ENCODE measurements around the gene SEPTIN7. TPM values are rescaled to one million over a fixed set of nuclear protein-coding genes. Genes with fewer than 3 reads are reported as not detected.

SEPTIN7 gene
- total RNA-seq, 2 experiments from 2014 or later = 256 to 293 TPM

DNA sequence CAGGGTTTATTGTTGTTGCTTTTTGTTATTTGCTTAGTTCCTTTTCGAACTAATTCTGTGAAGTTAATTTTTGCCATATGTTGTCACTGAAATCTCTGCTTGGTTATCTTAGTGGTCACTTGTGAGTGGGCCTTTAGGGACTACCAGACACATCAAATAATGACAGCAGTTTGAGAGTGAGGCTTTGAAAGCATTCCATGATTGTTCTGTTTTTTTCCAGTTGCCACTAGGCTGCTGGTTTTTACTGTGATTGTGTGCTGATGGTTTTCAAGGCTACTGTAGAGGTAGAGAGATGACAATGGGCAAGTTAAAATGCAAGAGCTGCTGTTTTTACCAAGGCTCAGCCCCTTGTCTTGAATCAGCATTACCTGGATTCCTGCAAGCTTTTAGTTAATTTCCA is 20.0 kb downstream of the SEPTIN7 start:
- H3K36me3 Mint-ChIP-seq (ENCODE audit: low read depth) = peaks cover 51% of the 10 kb centered on the region
- DNase-seq = no peak
- no peaks in the 10 kb centered on the region for H3K27me3 Mint-ChIP-seq
- no peak overlapping the region for H3K27ac Mint-ChIP-seq
- no peak overlapping the region for H3K4me3 Mint-ChIP-seq
- CTCF ChIA-PET = interaction anchor here (1.0 to 1.3 kb wide), 3 partner anchors 8 to 123 kb away, joined by 3 read pairs; no protein-coding TSS in a partner anchor
- H3K4me1 Mint-ChIP-seq = peaks cover 60% of the 10 kb centered on the region
- POLR2A ChIA-PET = no interaction called here
- peaks cover 39% of the 10 kb centered on the region for H3K9me3 Mint-ChIP-seq

DNA sequence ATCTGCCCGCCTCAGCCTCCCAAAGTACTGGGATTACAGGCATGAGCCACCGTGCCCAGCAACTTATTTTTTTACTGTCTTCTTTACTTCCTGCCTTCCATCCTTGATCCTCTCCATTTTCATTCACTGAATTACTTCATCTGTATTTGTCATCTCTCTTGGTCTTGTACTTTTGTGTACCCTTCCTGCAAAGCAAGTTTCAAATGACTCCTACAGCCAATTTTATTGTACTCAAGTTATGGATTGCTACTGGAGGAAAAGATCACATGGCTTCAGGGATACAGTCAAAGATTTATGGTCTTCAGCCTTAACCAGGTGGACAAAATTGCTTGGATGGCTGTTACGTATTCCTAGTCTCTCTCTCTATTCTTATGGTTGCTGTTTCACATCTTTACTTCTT is 22.6 kb downstream of the SEPTIN7 start:
- ChIA-PET CTCF (no interaction called here), POLR2A (no interaction called here)
- H3K4me1 Mint-ChIP-seq = peaks cover 39% of the 10 kb centered on the region
- H3K9me3 Mint-ChIP-seq = peaks cover 24% of the 10 kb centered on the region
- H3K36me3 Mint-ChIP-seq (ENCODE audit: low read depth) = peaks cover 35% of the 10 kb centered on the region
- H3K4me3 Mint-ChIP-seq = no peak overlapping the region
- H3K27ac Mint-ChIP-seq = no peak overlapping the region
- no peak for DNase-seq
- H3K27me3 Mint-ChIP-seq = no peaks in the 10 kb centered on the region

DNA sequence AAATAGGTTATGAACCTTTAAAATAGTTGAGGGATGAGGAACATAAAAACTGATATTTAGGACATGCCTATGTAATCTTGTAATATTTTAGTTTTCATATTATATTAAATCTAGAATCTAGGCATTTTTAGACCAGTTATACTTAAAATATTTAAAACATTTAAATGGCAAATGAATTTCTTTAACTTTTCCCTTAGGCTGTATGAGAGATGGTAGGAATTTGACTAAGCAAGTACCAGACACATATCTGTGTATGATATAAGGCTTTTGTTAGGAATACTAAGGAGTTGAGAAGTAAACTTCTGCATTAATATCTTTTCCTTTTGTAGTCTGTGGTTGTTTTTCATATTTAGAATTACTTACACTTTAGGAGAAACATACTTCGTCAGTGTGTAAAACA is 25.1 kb downstream of the SEPTIN7 start:
- Mint-ChIP-seq H3K36me3 (ENCODE audit: low read depth) (peaks cover 27% of the 10 kb centered on the region), H3K4me1 (peaks cover 32% of the 10 kb centered on the region), H3K27ac (no peak overlapping the region), H3K9me3 (peaks cover 2% of the 10 kb centered on the region), H3K4me3 (no peak overlapping the region), H3K27me3 (no peaks in the 10 kb centered on the region)
- POLR2A ChIA-PET = no interaction called here
- CTCF ChIA-PET = no interaction called here
- no peak for DNase-seq

DNA sequence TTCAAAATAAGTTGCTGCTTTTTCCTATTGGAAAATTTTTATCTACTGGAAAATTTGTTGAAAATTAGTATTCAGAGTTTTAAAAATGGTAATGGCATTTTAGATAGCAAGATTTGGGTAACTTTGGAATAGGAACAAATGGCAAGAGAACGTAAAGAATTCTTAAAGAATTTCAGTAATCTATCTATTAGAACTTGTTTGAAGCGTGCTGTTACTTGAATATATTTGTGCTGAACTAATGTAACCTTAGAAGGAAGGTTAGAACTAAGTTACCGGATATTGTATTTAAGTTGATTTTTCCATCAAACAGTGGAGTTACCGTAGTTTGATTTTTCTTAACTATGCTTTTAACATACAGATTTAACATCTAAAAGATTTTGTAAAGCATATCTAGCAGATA is 25.9 kb downstream of the SEPTIN7 start:
- no peak for DNase-seq
- Mint-ChIP-seq H3K36me3 (ENCODE audit: low read depth) (peaks cover 27% of the 10 kb centered on the region), H3K27me3 (no peaks in the 10 kb centered on the region), H3K27ac (no peak overlapping the region), H3K4me1 (peaks cover 31% of the 10 kb centered on the region), H3K4me3 (no peak overlapping the region), H3K9me3 (peaks cover 2% of the 10 kb centered on the region)
- POLR2A ChIA-PET = no interaction called here
- CTCF ChIA-PET = no interaction called here

DNA sequence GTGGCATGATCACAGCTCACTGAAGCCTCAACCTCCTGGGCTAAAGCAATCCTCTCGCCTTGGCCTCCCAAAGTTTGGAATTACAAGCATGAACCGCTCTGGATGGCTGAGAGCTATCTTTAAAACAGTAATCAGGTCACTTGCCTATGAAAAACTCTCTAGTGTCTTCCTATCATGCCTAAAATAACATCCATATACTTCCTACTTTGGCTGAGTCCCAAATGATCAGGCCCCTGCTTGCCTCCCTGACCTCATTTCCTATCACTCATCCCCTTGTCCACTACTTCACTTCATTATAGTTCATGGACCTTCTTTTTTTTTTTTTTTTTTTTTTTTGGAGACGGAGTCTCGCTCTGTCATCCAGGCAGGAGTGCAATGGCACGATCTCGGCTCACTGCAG is 28.0 kb downstream of the SEPTIN7 start:
- Mint-ChIP-seq H3K4me3 (no peak overlapping the region), H3K27ac (no peak overlapping the region), H3K27me3 (no peaks in the 10 kb centered on the region), H3K36me3 (ENCODE audit: low read depth) (peaks cover 43% of the 10 kb centered on the region), H3K9me3 (no peaks in the 10 kb centered on the region), H3K4me1 (peaks cover 21% of the 10 kb centered on the region)
- POLR2A ChIA-PET = no interaction called here
- CTCF ChIA-PET = no interaction called here
- DNase-seq = no peak

DNA sequence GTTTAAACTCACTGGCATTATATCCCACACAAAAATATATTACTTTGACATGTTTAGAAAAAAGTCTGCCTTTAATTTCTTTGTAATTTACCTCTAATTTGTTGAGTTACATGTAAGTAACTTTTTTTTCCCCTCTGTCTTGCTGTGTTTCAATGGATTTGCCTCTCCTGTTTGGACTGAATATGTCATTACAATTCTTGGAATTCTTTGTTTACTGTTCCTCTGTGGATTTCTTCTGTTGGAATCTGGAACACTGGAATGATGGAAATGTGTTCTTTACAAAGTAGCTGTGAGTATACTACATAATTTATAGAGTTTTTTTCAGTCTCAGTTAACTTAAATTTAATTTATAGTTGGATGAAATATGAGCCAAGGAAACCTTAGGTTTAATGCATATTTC is 30.4 kb downstream of the SEPTIN7 start:
- Mint-ChIP-seq H3K27ac (no peak overlapping the region), H3K4me3 (no peak overlapping the region), H3K27me3 (no peaks in the 10 kb centered on the region), H3K4me1 (peaks cover 21% of the 10 kb centered on the region), H3K9me3 (no peaks in the 10 kb centered on the region), H3K36me3 (ENCODE audit: low read depth) (peaks cover 60% of the 10 kb centered on the region)
- ChIA-PET CTCF (no interaction called here), POLR2A (no interaction called here)
- no peak for DNase-seq

DNA sequence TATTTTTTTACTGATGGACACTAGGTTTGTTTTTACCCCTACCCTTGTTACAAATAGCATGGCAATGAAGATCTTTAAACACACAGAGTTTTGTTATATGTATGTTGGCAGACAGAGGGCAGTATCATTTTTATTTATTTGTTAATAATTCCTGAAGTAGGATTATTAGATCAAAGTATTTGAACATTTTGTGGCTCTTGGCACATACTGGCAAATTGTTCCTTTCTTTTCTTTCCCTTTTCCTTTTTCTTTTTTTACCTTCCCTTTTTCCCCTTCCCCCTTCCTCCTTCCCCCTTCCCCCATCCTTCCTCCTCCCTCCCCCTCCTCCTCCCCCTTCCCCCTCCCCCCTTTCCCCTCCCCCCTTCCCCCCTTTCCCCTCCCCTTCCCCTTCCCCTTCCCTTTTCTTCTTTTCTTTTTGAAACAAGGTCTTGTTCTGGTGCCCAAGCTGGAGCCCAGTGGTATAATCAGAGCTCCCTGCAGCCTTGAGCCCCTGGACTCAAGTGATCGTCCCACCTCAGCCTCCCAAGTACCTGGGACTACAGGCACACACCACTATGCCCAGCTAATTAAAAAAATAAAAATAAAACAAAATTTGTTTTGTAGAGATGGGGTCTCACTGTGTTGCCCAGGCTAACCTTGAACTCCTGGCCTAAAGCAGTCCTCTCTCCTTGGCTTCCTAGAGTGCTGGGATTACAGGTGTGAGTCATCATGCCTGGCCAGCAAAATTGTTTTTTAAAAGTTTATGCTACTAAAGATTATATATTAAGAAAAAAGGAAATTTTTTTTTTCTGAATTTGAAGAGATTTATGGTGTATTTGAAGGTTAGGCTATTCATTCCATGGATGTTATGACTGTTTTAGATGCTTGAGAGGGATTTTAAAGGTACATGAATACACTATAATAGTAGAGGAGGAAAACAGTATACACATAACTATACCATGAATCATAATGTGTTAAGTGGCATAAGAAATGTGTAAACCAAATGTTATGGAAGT is 39.3 kb downstream of the SEPTIN7 start:
- Mint-ChIP-seq H3K27ac (no peak overlapping the region), H3K36me3 (ENCODE audit: low read depth) (peaks cover 43% of the 10 kb centered on the region), H3K27me3 (no peaks in the 10 kb centered on the region), H3K4me1 (peaks cover 2% of the 10 kb centered on the region), H3K9me3 (no peaks in the 10 kb centered on the region), H3K4me3 (no peak overlapping the region)
- POLR2A ChIA-PET = no interaction called here
- no peak for DNase-seq
- CTCF ChIA-PET = no interaction called here

DNA sequence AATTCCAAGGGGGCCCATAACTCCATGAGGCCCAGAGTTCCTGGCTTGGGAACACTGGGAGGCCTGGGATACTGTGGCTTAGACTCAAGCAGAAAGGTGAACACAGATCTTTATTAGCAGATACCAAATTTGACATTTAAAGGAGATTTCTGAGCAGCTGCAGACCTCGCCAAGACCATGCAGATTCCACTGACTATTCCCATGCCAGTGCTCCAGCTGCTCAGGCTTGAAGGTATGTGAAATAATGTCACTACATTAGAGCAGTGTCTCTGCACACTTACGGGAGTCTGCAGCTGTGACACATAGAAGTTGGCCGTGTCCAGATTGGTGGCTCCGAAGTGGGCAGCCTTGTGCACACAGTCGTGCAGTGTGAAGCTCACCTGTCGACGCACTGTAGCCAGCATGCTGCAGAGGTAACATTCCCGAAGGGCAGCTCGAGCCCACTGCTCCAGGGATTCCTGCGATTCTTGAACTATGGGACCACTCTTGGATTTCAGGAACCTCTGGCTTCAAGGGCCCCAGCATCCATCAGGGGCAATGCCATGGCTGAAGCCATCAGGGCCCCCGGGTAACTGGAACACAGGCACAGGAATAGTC is 46.1 kb downstream of the SEPTIN7 start:
- ChIA-PET POLR2A (no interaction called here), CTCF (interaction anchor here (0.7 to 1.1 kb wide), 2 partner anchors 365 to 472 kb away, joined by 3 read pairs; no protein-coding TSS in a partner anchor)
- no peak overlapping the region for H3K4me3 Mint-ChIP-seq
- DNase-seq = no peak
- H3K4me1 Mint-ChIP-seq = peaks cover 6% of the 10 kb centered on the region
- no peaks in the 10 kb centered on the region for H3K9me3 Mint-ChIP-seq
- no peak overlapping the region for H3K27ac Mint-ChIP-seq
- no peaks in the 10 kb centered on the region for H3K27me3 Mint-ChIP-seq
- peaks cover 51% of the 10 kb centered on the region for H3K36me3 Mint-ChIP-seq (ENCODE audit: low read depth)

DNA sequence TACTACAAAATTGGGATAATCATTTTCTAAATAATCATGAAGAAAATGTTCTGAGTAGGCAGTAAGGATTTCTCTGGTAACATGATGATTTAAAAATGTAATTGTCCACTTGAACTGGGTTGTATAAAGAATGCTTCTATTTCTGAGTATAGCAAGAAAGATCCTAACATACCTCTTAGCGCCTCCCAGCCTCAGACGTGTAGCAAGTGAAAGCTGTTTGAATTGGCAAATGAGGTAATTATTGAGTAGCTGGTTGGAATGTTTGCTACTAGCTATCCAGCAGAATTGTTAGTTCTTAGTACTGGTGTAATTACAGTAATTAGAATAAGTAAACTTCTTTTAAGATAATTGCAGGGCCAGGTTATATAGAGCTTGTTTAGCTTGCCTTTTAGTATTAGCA is 47.9 kb downstream of the SEPTIN7 start:
- Mint-ChIP-seq H3K4me3 (no peak overlapping the region), H3K9me3 (no peaks in the 10 kb centered on the region), H3K36me3 (ENCODE audit: low read depth) (peaks cover 59% of the 10 kb centered on the region), H3K27ac (no peak overlapping the region), H3K4me1 (peaks cover 9% of the 10 kb centered on the region), H3K27me3 (no peaks in the 10 kb centered on the region)
- no peak for DNase-seq
- POLR2A ChIA-PET = no interaction called here
- CTCF ChIA-PET = interaction anchor here (1.0 kb wide), 1 partner anchor 28 kb away, joined by 3 read pairs; no protein-coding TSS in a partner anchor

DNA sequence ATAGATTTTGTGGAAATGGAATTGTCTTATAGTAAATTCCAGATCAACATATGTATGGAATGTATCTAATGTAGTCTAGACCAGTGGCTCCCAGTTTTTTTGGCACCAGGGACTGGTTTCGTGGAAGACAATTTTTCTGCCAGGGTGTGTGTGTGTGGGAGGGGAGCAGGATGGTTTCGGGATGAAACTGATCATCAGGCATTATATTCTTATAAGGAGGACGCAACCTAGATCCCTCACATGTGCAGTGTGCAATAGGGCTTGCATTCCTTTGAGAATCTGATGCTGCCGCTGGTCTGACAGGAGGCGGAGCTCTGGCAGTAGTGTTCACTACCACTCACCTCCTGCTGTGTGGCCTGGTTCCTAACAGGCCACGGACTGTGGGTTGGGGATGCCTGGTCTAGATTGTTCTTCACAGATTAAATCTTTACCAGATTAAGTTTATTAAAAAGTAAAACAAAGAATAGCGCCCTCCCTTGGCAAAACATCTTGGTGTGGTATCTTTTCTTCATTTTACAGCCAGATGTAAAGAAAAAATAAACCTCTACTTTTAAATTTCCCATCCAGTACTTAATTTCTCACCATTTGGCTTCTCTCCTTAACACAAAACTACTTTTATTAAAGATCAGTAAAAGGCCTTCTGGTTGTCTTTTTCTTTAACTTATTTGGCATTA is 48.4 kb downstream of the SEPTIN7 start:
- Mint-ChIP-seq H3K27ac (no peak overlapping the region), H3K27me3 (no peaks in the 10 kb centered on the region)

DNA sequence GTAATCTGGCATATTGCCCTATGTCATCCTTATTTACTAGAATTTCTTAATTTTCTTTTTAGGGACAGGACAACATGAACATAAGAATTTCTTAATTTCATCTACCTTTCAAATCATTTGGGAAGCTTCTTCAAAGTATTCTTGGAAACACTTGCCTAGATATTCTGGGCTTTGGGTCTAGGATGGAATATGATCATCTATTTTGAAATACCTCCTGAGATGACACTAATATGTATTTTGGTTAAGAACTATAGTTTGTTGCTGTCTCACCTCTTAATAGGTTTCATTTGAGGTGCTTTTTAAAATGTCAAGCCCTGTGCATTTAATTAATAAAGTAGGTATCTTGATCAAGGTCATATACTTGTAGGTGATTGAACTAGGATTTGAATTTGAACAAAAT is 49.1 kb downstream of the SEPTIN7 start:
- CTCF ChIA-PET = no interaction called here
- H3K4me3 Mint-ChIP-seq = no peak overlapping the region
- no peak for DNase-seq
- H3K9me3 Mint-ChIP-seq = no peaks in the 10 kb centered on the region
- POLR2A ChIA-PET = no interaction called here
- no peaks in the 10 kb centered on the region for H3K27me3 Mint-ChIP-seq
- H3K36me3 Mint-ChIP-seq (ENCODE audit: low read depth) = peaks cover 52% of the 10 kb centered on the region
- H3K27ac Mint-ChIP-seq = no peak overlapping the region
- H3K4me1 Mint-ChIP-seq = peaks cover 9% of the 10 kb centered on the region

More for the DNA sequence above, 48.4 kb downstream of the SEPTIN7 start:
- ChIA-PET CTCF (no interaction called here), POLR2A (no interaction called here)
- H3K4me3 Mint-ChIP-seq = no peak overlapping the region
- H3K9me3 Mint-ChIP-seq = no peaks in the 10 kb centered on the region
- peaks cover 9% of the 10 kb centered on the region for H3K4me1 Mint-ChIP-seq
- DNase-seq = no peak
- peaks cover 58% of the 10 kb centered on the region for H3K36me3 Mint-ChIP-seq (ENCODE audit: low read depth)
